CD4-positive, alpha-beta T cell (primary cell): ENCODE results near the gene IL13RA1. TPM values are rescaled to one million over a fixed set of nuclear protein-coding genes. Genes with fewer than 3 reads are reported as not detected.
A peak's percentile ranks its signal among the peaks of the same experiment; 100 is the strongest.

ENCODE experiments used
- ATAC-seq: fragments of 200-7000 bp; cut with Tn5 transposase; one replicate; pipeline ENCODE4 v1.10.0; 2022; ENCODE audit warnings: mild to moderate bottlenecking; ENCODE audit not compliant: poor library complexity
- CTCF ChIA-PET: fragments of 350-600 bp; sonication (Branson Sonifier 250); formaldehyde crosslinking; loops from one replicate; lab custom pipeline; 2021; ENCODE audit warnings: antibody characterized with exemption, inconsistent platforms; lab: Charles Lee
- POLR2A ChIA-PET: fragments of 350-600 bp; sonication (Branson Sonifier 250); formaldehyde crosslinking; loops from one replicate; lab custom pipeline; 2021; ENCODE audit warnings: antibody characterized with exemption, inconsistent platforms; lab: Charles Lee
- DNase-seq, 14 experiments: peaks; one replicate each; pipeline ENCODE4 v3.0.0-alpha.2; 2013 to 2020; ENCODE audit warnings: mixed read lengths in 2 of 14
- H3K27ac ChIP-seq, 2 donors: one replicate each; pipeline versions ENCODE4 v1.5.1 to v1.7.0; 2013; ENCODE audit warnings: low read length in 2 of 2, low read depth in 1 of 2, mild to moderate bottlenecking in 1 of 2
- H3K27me3 ChIP-seq, 2 experiments: 1 replicate in 1 of 2; 2 replicates in 1 of 2; pipeline versions ENCODE4 v1.6.1 to v1.7.0; 2013; ENCODE audit warnings: low read length in 2 of 2, control low read depth in 1 of 2, mild to moderate bottlenecking in 1 of 2, moderate library complexity in 1 of 2; ENCODE audit not compliant: insufficient read depth in 2 of 2, control insufficient read depth in 1 of 2
- H3K36me3 ChIP-seq: one replicate; pipeline ENCODE4 v1.6.1; 2013; ENCODE audit warnings: low read length, control low read depth; ENCODE audit not compliant: insufficient read depth
- H3K4me1 ChIP-seq: one replicate; pipeline ENCODE4 v1.6.1; 2013; ENCODE audit warnings: low read length, control low read depth; ENCODE audit not compliant: insufficient read depth
- H3K4me3 ChIP-seq: one replicate; pipeline ENCODE4 v1.5.1; 2013; ENCODE audit warnings: mild to moderate bottlenecking, low read length, moderate library complexity
- H3K9me3 ChIP-seq, 2 experiments: 1 replicate in 1 of 2; 2 replicates in 1 of 2; pipeline versions ENCODE4 v1.6.1 to v1.7.0; 2013; ENCODE audit warnings: low read length in 2 of 2, mild to moderate bottlenecking in 2 of 2, control low read depth in 1 of 2, moderate library complexity in 1 of 2; ENCODE audit not compliant: control insufficient read depth in 1 of 2, insufficient read depth in 1 of 2
- H3K27ac Mint-ChIP-seq: one replicate; pipeline ENCODE4 v1.8.0; 2020; ENCODE audit warnings: mixed read lengths
- H3K27me3 Mint-ChIP-seq: one replicate; pipeline ENCODE4 v1.8.0; 2021; ENCODE audit warnings: mixed read lengths
- H3K36me3 Mint-ChIP-seq: one replicate; pipeline ENCODE4 v1.8.0; 2021; ENCODE audit warnings: low read depth, mixed read lengths
- H3K4me1 Mint-ChIP-seq: one replicate; pipeline ENCODE4 v1.8.0; 2021; ENCODE audit warnings: low read depth, mixed read lengths
- H3K4me3 Mint-ChIP-seq: one replicate; pipeline ENCODE4 v1.8.0; 2020; ENCODE audit warnings: mild to moderate bottlenecking, mixed read lengths
- H3K9me3 Mint-ChIP-seq: one replicate; pipeline ENCODE4 v1.8.0; 2020; ENCODE audit warnings: mixed read lengths
- intact Hi-C, 2 experiments: fragments of 100-400 bp; cut with DNase I in 1 of 2; cut with micrococcal nuclease in 1 of 2; formaldehyde crosslinking; loops; one replicate each; pipeline versions ENCODE4 v1.15.1 to v1.9.0; 2023 to 2025; cut with DNase I, micrococcal nuclease
- total RNA-seq, 174 experiments: library from RNA in 2 of 174; stranded (reverse) in 2 of 174; gene quantifications; one replicate each; pipeline ENCODE4 v1.2.3 and lab custom pipeline; 2021 to 2026
- TF ChIP-seq, protein P1 (sequence below): fragments of 200-600 bp; IDR thresholded peaks from one replicate; pipeline ENCODE4 v1.8.0; 2022; ENCODE audit warnings: antibody characterized with exemption, mild to moderate bottlenecking

Gene IL13RA1
- total RNA-seq, 2 experiments from 2014 or later = 0.69 to 0.78 TPM

DNA sequence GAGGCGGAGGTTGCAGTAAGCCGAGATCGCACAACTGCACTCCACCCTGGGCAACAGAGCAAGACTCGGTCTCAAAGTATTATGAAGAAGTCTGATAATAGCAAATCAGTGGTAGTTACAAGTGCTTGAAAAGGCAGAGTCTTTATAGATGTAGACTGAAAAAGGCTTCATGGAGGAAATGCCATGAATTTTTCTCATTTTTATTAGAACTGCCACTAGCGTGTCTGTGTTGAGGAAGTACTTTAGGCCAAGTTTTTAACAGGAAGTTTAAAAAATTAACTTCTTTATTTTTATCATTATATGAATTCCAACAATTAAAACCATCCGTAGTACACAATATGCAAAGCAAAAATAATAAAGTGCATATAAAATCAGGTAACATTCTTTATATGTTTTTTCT, 32.8 kb upstream of the IL13RA1 start:
- Histone ChIP-seq H3K27me3 (no peaks in the 10 kb centered on the region), H3K27ac (no peak overlapping the region), H3K4me1 (no peaks in the 10 kb centered on the region), H3K36me3 (peaks cover under 1% of the 10 kb centered on the region), H3K9me3 (no peaks in the 10 kb centered on the region), H3K4me3 (no peak overlapping the region)
- Mint-ChIP-seq H3K4me1 (no peaks in the 10 kb centered on the region), H3K27me3 (no peaks in the 10 kb centered on the region), H3K4me3 (no peak overlapping the region), H3K27ac (peak overlapping the region; percentile 12), H3K9me3 (no peaks in the 10 kb centered on the region), H3K36me3 (peaks cover 12% of the 10 kb centered on the region)
- POLR2A ChIA-PET = no interaction called here
- TF ChIP-seq, protein P1, sequence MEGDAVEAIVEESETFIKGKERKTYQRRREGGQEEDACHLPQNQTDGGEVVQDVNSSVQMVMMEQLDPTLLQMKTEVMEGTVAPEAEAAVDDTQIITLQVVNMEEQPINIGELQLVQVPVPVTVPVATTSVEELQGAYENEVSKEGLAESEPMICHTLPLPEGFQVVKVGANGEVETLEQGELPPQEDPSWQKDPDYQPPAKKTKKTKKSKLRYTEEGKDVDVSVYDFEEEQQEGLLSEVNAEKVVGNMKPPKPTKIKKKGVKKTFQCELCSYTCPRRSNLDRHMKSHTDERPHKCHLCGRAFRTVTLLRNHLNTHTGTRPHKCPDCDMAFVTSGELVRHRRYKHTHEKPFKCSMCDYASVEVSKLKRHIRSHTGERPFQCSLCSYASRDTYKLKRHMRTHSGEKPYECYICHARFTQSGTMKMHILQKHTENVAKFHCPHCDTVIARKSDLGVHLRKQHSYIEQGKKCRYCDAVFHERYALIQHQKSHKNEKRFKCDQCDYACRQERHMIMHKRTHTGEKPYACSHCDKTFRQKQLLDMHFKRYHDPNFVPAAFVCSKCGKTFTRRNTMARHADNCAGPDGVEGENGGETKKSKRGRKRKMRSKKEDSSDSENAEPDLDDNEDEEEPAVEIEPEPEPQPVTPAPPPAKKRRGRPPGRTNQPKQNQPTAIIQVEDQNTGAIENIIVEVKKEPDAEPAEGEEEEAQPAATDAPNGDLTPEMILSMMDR = no peak
- intact Hi-C loops = no loop called here
- CTCF ChIA-PET = no interaction called here
- no peak for ATAC-seq
- no peak for DNase-seq

DNA sequence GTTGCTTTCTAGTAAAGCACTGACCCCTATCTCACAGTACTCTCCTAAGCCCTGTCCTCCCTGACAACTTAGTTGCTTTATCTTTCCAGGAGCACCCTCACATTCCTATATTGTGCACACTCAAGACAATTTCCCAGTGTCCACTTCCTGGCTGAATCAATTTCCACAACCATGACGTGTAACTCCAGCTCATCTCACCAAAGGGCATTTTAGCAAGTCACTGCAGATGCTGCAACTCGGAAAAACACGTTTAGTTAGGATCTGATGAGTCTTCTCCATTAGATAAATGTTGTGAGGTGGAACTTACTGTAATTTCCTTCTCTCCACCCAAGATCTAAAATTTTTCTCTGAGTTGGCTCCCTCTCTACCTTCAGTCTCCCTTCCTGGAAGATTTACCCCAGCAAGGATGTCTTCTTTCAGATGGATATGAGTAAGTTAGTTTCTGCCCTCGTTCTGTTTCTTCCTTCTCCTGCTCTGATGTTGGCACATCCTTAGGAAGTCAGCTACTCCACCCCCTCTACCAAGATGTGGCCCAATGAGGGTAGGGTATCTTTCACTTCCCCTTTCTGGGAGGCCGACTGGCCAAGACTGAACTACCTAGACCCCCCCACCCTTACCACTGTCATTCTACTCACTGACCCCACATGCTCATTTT, 28.8 kb upstream of the IL13RA1 start:
- Histone ChIP-seq H3K27ac (no peak overlapping the region), H3K27me3 (no peaks in the 10 kb centered on the region), H3K9me3 (no peaks in the 10 kb centered on the region), H3K4me1 (no peaks in the 10 kb centered on the region), H3K36me3 (no peaks in the 10 kb centered on the region), H3K4me3 (no peak overlapping the region)
- ChIA-PET CTCF (no interaction called here), POLR2A (no interaction called here)
- DNase-seq (peak in 2 of 14 experiments; percentile 31 to 42), ATAC-seq (no peak)
- H3K9me3 Mint-ChIP-seq = no peaks in the 10 kb centered on the region
- intact Hi-C loops = no loop called here
- no peak overlapping the region for H3K4me3 Mint-ChIP-seq
- peaks cover 2% of the 10 kb centered on the region for H3K36me3 Mint-ChIP-seq
- TF ChIP-seq, protein P1 = no peak
- H3K27ac Mint-ChIP-seq = peak overlapping the region; percentile 78
- H3K27me3 Mint-ChIP-seq = no peaks in the 10 kb centered on the region
- no peaks in the 10 kb centered on the region for H3K4me1 Mint-ChIP-seq

DNA sequence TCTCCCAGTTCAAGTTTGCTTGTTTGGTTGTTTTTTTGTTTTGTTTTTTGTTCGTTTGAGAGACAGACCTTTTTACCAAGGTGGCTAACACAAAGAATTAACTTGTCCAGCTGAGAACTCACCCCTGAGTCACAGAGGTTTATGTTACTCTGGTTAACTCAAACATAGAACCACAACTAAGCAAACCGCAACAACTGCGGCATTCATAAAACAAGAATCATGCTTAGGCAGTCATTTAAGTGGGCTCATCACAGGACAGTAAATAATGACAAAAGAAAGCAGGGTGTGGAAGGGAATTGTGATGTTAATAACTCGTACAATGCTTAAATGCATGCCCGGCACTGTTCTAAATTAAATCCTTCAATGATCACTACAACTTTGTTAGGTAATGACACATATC, 24.7 kb upstream of the IL13RA1 start:
- no peaks in the 10 kb centered on the region for H3K36me3 Mint-ChIP-seq
- ATAC-seq (no peak), DNase-seq (no peak)
- Histone ChIP-seq H3K27me3 (no peaks in the 10 kb centered on the region), H3K27ac (no peak overlapping the region), H3K36me3 (no peaks in the 10 kb centered on the region), H3K9me3 (no peaks in the 10 kb centered on the region), H3K4me1 (no peaks in the 10 kb centered on the region), H3K4me3 (no peak overlapping the region)
- ChIA-PET CTCF (no interaction called here), POLR2A (no interaction called here)
- intact Hi-C loops = no loop called here
- H3K4me1 Mint-ChIP-seq = no peaks in the 10 kb centered on the region
- peak overlapping the region; percentile 20 for H3K27ac Mint-ChIP-seq
- H3K27me3 Mint-ChIP-seq = no peaks in the 10 kb centered on the region
- H3K4me3 Mint-ChIP-seq = no peak overlapping the region
- TF ChIP-seq, protein P1 = no peak
- H3K9me3 Mint-ChIP-seq = no peaks in the 10 kb centered on the region
